Spleen (tissue), 11 donors: Measurements from ENCODE around the gene PPP4C. TPM values are rescaled to one million over a fixed set of nuclear protein-coding genes. Genes with fewer than 3 reads are reported as not detected.

Experiments
- DNase-seq: peaks from one replicate; pipeline ENCODE4 v3.0.0-alpha.2; 2020
- H3K27ac ChIP-seq, 8 donors: fragments of 200-600 bp; sonication (generic) in 7 of 8; 1 replicate in 4 of 8; 2 replicates in 4 of 8; pipeline versions ENCODE4 v1.5.0 to v1.8.0; 2016 to 2021; ENCODE audit warnings: inconsistent platforms in 4 of 8, mild to moderate bottlenecking in 4 of 8, moderate library complexity in 1 of 8
- H3K27me3 ChIP-seq, 7 donors: fragments of 200-600 bp; sonication (generic) in 6 of 7; replicated peaks in 1 of 7; 1 replicate in 4 of 7; 2 replicates in 3 of 7; pipeline versions ENCODE4 v1.5.0 to v1.8.0; 2016 to 2021; ENCODE audit warnings: inconsistent platforms in 3 of 7, mild to moderate bottlenecking in 1 of 7
- H3K36me3 ChIP-seq, 6 donors: fragments of 200-600 bp; sonication (generic) in 5 of 6; 1 replicate in 4 of 6; 2 replicates in 2 of 6; pipeline versions ENCODE4 v1.5.0 to v1.8.0; 2016 to 2021; ENCODE audit warnings: inconsistent platforms in 2 of 6
- H3K4me1 ChIP-seq, 6 donors: fragments of 200-600 bp; sonication (generic) in 5 of 6; 1 replicate in 3 of 6; 2 replicates in 3 of 6; pipeline versions ENCODE4 v1.5.0 to v1.8.0; 2016 to 2021; ENCODE audit warnings: inconsistent platforms in 3 of 6
- H3K4me3 ChIP-seq, 8 donors: fragments of 200-600 bp; sonication (generic) in 7 of 8; 1 replicate in 4 of 8; 2 replicates in 4 of 8; pipeline versions ENCODE4 v1.5.0 to v1.8.0; 2016 to 2021; ENCODE audit warnings: inconsistent platforms in 4 of 8, mild to moderate bottlenecking in 4 of 8, moderate library complexity in 2 of 8
- H3K9me3 ChIP-seq, 8 donors: fragments of 200-600 bp; sonication (generic) in 7 of 8; 1 replicate in 4 of 8; 2 replicates in 4 of 8; pipeline versions ENCODE4 v1.5.0 to v1.8.0; 2016 to 2021; ENCODE audit warnings: inconsistent platforms in 4 of 8
- POLR2A ChIP-seq, 3 donors: fragments of 450-650 bp; IDR thresholded peaks; one replicate each; pipeline ENCODE4 v1.5.1; 2017; ENCODE audit warnings: antibody characterized with exemption in 3 of 3, mild to moderate bottlenecking in 1 of 3
- POLR2AphosphoS5 ChIP-seq, 3 donors: sonication (generic); formaldehyde crosslinking; IDR thresholded peaks; one replicate each; pipeline ENCODE4 v1.5.1; 2017; ENCODE audit warnings: antibody characterized with exemption in 3 of 3
- WGBS, 5 donors: extraction: QIAGEN DNeasy Blood & Tissue Kit in 3 of 5; methylation state at CpG; one replicate each; pipeline versions ENCODE4 v1.1.5 to v1.1.7; 2013 to 2018; 5-methylcytosine and 5-hydroxymethylcytosine counted together
- intact Hi-C: fragments of 100-400 bp; cut with DNase I; formaldehyde crosslinking; loops from one replicate; pipeline ENCODE4 v1.15.0; 2023; ENCODE audit warnings: low total_unique reads
- polyA plus RNA-seq, 3 donors: library from polyadenylated mRNA; stranded (reverse); fragments of 200-250 nt; gene quantifications; one replicate each; pipeline ENCODE4 v1.2.1, GENCODE V29; 2013
- total RNA-seq, 7 donors: library from RNA; depleted of rRNA in 3 of 7; stranded (reverse); fragments of >200 nt in 3 of 7; fragmentation: NEBNext Ultra II Directional in 4 of 7; extraction: Animal tissue kit (Norgen Biotek cat#: 25700) in 4 of 7; gene quantifications; one replicate each; pipeline versions ENCODE4 v1.1.0 to v1.2.1, GENCODE V29; 2016 to 2021
- TF ChIP-seq, protein P1 (sequence below), 11 experiments: fragments of 200-600 bp in 7 of 11; fragments of 450-650 bp in 4 of 11; sonication (generic) in 4 of 11; IDR thresholded peaks in 8 of 11; conservative IDR thresholded peaks in 3 of 11; 1 replicate in 7 of 11; 2 replicates in 4 of 11; pipeline versions ENCODE4 v1.4.0 to v1.8.0; 2016 to 2021; ENCODE audit warnings: antibody characterized with exemption in 11 of 11, inconsistent platforms in 4 of 11, mild to moderate bottlenecking in 1 of 11
- donor health status: healthy with polysubstance abuse.
- donor health status: DM: no; HTN: no; CAD: no; lungs with moderate emphysema.
- donor health status: DM: no; HTN: no; CAD: no.
- donor health status: Bipolar disorder and iron deficiency.
- donor health status: healthy.
- donor health status: DM: no; HTN: no; CAD: no.
- donor health status: DM: yes; HTN: yes; CAD: no.

Gene PPP4C
- total and polyA plus RNA-seq, 10 donors = 43.9 to 128 (median 76.1) TPM

DNA sequence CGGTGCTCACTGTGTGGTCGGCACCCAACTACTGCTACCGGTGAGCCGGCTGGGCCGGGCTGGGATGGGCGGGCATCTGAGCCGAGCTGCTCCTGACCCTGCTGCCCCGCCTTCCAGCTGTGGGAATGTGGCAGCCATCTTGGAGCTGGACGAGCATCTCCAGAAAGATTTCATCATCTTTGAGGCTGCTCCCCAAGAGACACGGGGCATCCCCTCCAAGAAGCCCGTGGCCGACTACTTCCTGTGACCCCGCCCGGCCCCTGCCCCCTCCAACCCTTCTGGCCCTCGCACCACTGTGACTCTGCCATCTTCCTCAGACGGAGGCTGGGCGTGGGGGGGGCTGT is 9.0 kb downstream of the PPP4C start:
- 58 to 68% (median 63%) methylated on average over 16 to 17 of the region's 17 CpGs for WGBS, 5 donors

DNA sequence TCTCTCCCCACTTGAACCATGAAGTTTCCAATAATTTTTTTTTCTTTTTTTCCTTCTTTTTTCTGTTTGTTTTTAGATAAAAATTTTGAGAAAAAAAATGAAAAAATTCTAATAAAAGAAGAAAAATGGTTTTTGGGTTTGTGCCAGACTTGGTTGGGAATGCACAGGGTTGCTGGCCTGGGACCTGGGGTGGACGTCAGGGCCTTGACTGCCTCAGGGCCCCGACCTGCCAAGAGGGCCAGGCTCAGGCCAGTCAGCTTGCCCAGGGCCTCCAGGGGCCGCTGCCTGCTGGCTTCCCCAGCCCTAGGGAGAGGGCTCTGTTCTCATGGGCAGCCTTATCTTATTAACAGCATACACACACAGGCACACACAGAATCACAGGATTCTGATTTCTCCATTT is 9.5 kb downstream of the PPP4C start:
- Histone ChIP-seq H3K4me3 (no peak overlapping the region), H3K27ac (peak overlapping the region in 5 of 8 donors; percentile 0 to 85 (median 29)), H3K9me3 (no peaks in the 10 kb centered on the region), H3K36me3 (peaks cover 6 to 68% (median 58%) of the 10 kb centered on the region in 6 donors), H3K4me1 (peaks cover 0 to 53% (median 13%) of the 10 kb centered on the region in 6 donors), H3K27me3 (no peaks in the 10 kb centered on the region)
- no peak for DNase-seq
- peak in 1 of 3 donors; percentile 43 for TF ChIP-seq POLR2AphosphoS5 (IDR thresholded peaks at IDR 0.05)
- TF ChIP-seq, protein P1, sequence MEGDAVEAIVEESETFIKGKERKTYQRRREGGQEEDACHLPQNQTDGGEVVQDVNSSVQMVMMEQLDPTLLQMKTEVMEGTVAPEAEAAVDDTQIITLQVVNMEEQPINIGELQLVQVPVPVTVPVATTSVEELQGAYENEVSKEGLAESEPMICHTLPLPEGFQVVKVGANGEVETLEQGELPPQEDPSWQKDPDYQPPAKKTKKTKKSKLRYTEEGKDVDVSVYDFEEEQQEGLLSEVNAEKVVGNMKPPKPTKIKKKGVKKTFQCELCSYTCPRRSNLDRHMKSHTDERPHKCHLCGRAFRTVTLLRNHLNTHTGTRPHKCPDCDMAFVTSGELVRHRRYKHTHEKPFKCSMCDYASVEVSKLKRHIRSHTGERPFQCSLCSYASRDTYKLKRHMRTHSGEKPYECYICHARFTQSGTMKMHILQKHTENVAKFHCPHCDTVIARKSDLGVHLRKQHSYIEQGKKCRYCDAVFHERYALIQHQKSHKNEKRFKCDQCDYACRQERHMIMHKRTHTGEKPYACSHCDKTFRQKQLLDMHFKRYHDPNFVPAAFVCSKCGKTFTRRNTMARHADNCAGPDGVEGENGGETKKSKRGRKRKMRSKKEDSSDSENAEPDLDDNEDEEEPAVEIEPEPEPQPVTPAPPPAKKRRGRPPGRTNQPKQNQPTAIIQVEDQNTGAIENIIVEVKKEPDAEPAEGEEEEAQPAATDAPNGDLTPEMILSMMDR (IDR thresholded peaks at IDR 0.05 in 8 of 11, conservative IDR thresholded peaks at IDR 0.05 in 3 of 11) = no peak
- 77 to 87% (median 82%) methylated on average over 3 of the region's 3 CpGs for WGBS, 5 donors
- intact Hi-C loops = no loop called here

More for the DNA sequence above, 9.0 kb downstream of the PPP4C start:
- H3K4me3 ChIP-seq = no peak overlapping the region
- peak overlapping the region in 5 of 8 donors; percentile 0 to 85 (median 29) for H3K27ac ChIP-seq
- no peaks in the 10 kb centered on the region for H3K27me3 ChIP-seq
- peaks cover 0 to 52% (median 12%) of the 10 kb centered on the region in 6 donors for H3K4me1 ChIP-seq
- no peaks in the 10 kb centered on the region for H3K9me3 ChIP-seq
- DNase-seq = no peak
- intact Hi-C loops = no loop called here
- peaks cover 6 to 72% (median 63%) of the 10 kb centered on the region in 6 donors for H3K36me3 ChIP-seq
- TF ChIP-seq POLR2AphosphoS5 (IDR thresholded peaks at IDR 0.05) = peak in 1 of 3 donors; percentile 47
- TF ChIP-seq, protein P1 (IDR thresholded peaks at IDR 0.05 in 8 of 11, conservative IDR thresholded peaks at IDR 0.05 in 3 of 11) = no peak
- TF ChIP-seq POLR2A (IDR thresholded peaks at IDR 0.05) = no peak

DNA sequence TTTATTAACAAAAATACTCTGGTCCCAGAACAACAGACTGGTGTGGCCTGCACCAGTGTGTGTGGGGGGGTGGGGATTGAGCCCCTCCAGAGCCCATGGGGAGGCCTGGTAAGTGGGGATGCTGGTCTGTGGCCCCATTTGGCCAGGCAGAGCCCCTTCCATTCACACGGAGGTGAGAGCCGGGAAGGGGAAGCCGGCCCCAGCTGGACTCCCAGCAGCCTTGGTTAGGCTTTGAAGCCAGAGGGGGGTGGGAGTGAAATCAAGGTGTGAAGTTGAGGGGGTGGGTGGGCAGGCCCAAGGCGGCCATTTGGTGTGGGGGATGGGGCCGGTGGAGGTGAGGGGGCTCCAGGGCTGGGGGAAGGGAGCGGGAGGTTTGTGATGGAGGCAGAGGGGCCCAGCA is 10.0 kb downstream of the PPP4C start:
- no peaks in the 10 kb centered on the region for H3K27me3 ChIP-seq
- peaks cover 6 to 62% (median 53%) of the 10 kb centered on the region in 6 donors for H3K36me3 ChIP-seq
- H3K4me1 ChIP-seq = peaks cover under 1 to 59% (median 17%) of the 10 kb centered on the region in 6 donors
- TF ChIP-seq, protein P1 (IDR thresholded peaks at IDR 0.05 in 8 of 11, conservative IDR thresholded peaks at IDR 0.05 in 3 of 11) = no peak
- TF ChIP-seq POLR2AphosphoS5 (IDR thresholded peaks at IDR 0.05) = no peak
- TF ChIP-seq POLR2A (IDR thresholded peaks at IDR 0.05) = no peak
- peak overlapping the region in 3 of 8 donors; percentile 75 to 85 (median 77) for H3K27ac ChIP-seq
- 77 to 91% (median 84%) methylated on average over 5 to 6 of the region's 6 CpGs for WGBS, 5 donors
- no peaks in the 10 kb centered on the region for H3K9me3 ChIP-seq
- DNase-seq = no peak
- no peak overlapping the region for H3K4me3 ChIP-seq
- intact Hi-C loops = no loop called here

DNA sequence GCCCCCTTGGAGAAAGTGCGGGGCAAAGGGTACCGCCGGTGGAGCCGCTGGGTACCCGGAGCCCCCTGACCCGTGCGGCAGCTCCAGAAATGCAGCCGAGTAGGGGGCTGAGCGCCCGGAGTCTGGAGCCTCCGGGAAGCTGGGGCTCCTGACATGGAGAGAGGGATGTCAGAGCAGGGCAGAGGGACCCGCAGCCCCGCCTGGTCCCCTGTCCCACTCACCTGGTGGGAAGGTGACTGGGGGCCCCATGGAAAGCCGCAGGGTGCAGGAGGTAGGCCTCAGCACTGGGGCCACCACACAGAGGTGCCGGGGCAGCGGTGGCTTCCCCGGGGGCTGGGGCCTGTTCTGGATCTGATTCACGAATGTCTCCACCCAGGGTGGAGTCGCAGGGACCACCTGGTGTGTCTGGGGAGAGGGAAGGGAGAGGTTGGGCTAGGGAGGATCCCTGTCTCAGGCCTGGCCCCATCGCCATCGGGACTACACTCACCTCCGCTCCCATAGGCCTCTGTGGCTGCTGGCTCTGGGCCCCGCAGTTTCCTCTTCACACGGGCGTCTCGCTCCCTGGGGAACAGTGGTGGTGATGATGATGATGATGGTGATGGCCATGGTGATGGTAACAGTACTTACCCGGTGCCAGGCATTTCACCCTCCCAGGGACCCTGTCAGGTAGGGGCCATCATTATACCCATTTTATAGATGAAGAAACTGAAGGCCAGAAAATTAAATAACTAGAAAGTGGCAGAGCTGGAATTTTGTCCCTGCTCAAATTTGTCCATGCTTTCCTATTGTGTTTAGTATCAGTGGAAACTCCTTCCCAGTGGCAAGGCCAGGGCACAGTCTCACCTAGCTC is 10.7 kb downstream of the PPP4C start:
- 80 to 89% (median 85%) methylated on average over 16 to 27 of the region's 27 CpGs for WGBS, 5 donors
- peak overlapping the region in 7 of 8 donors; percentile 36 to 85 (median 70) for H3K27ac ChIP-seq

More for the DNA sequence above, 10.7 kb downstream of the PPP4C start:
- peaks cover 6 to 55% (median 46%) of the 10 kb centered on the region in 6 donors for H3K36me3 ChIP-seq
- H3K4me1 ChIP-seq = peaks cover 6 to 66% (median 24%) of the 10 kb centered on the region in 6 donors
- peak overlapping the region in 1 of 8 donors; percentile 19 for H3K4me3 ChIP-seq
- no peak for DNase-seq
- H3K9me3 ChIP-seq = no peaks in the 10 kb centered on the region
- TF ChIP-seq POLR2A (IDR thresholded peaks at IDR 0.05) (no peak), POLR2AphosphoS5 (IDR thresholded peaks at IDR 0.05) (peak in 1 of 3 donors; percentile 49)
- TF ChIP-seq, protein P1 (IDR thresholded peaks at IDR 0.05 in 8 of 11, conservative IDR thresholded peaks at IDR 0.05 in 3 of 11) = no peak
- H3K27me3 ChIP-seq = no peaks in the 10 kb centered on the region
- intact Hi-C loops = no loop called here
